ENCODE measurements around the gene B3GNT8. TPM values are rescaled to one million over a fixed set of nuclear protein-coding genes. Genes with fewer than 3 reads are reported as not detected.

Gene B3GNT8
- total and polyA plus RNA-seq, 2 experiments from 2014 or later, result 5.3 to 17.7 TPM

DNA sequence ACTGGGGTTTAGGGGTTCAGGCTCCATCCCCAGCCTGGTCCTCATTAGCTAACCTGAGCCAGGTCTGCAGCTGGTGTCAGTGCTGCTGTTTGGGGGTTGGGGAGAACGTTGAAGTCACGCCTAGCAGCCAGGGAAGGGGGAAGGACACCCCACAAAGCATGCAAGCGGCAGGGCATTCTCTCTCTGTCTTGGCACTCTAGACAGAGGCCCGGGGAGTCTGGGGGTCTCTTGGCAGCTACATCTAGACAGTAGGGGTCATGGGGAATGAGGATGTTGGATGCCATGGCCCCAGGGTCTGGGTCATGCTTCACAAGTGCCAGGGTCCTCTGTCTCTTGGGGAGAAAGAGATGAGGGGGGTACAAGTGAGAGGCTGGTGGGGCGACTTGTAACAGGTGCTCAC, 18.4 kb upstream of the B3GNT8 start:
- no peak for TF ChIP-seq EZH2 (IDR thresholded peaks at IDR 0.05; ENCODE audit: borderline replicate concordance)
- TF ChIP-seq, protein P1, sequence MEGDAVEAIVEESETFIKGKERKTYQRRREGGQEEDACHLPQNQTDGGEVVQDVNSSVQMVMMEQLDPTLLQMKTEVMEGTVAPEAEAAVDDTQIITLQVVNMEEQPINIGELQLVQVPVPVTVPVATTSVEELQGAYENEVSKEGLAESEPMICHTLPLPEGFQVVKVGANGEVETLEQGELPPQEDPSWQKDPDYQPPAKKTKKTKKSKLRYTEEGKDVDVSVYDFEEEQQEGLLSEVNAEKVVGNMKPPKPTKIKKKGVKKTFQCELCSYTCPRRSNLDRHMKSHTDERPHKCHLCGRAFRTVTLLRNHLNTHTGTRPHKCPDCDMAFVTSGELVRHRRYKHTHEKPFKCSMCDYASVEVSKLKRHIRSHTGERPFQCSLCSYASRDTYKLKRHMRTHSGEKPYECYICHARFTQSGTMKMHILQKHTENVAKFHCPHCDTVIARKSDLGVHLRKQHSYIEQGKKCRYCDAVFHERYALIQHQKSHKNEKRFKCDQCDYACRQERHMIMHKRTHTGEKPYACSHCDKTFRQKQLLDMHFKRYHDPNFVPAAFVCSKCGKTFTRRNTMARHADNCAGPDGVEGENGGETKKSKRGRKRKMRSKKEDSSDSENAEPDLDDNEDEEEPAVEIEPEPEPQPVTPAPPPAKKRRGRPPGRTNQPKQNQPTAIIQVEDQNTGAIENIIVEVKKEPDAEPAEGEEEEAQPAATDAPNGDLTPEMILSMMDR (IDR thresholded peaks at IDR 0.05; ENCODE audit: poor library complexity), result no peak
- TF ChIP-seq EZH2phosphoT487 (IDR thresholded peaks at IDR 0.05; ENCODE audit: low read depth, severe bottlenecking, unreplicated experiment), result no peak
- Histone ChIP-seq H2AFZ (no peak overlapping the region), H3K4me2 (no peak overlapping the region), H3K9me2 (replicated peaks; ENCODE audit: insufficient read depth) (no peaks in the 10 kb centered on the region), H3K36me3 (replicated peaks; ENCODE audit: insufficient read depth, low read depth) (no peaks in the 10 kb centered on the region), H3K9me3 (ENCODE audit: low read depth) (no peaks in the 10 kb centered on the region), H3K4me3 (no peak overlapping the region), H3K4me1 (ENCODE audit: insufficient read depth) (no peaks in the 10 kb centered on the region), H4K20me1 (ENCODE audit: insufficient read depth, poor library complexity, severe bottlenecking) (no peaks in the 10 kb centered on the region), H3K27ac (no peak overlapping the region), H3K27me3 (peaks cover 8% of the 10 kb centered on the region), H3K79me2 (no peaks in the 10 kb centered on the region)
- no peak for DNase-seq (ENCODE audit: low spot score)
- 59% methylated on average over 5 of the region's 5 CpGs for WGBS (ENCODE audit: low lambda C conversion rate, missing lambda C conversion rate)

DNA sequence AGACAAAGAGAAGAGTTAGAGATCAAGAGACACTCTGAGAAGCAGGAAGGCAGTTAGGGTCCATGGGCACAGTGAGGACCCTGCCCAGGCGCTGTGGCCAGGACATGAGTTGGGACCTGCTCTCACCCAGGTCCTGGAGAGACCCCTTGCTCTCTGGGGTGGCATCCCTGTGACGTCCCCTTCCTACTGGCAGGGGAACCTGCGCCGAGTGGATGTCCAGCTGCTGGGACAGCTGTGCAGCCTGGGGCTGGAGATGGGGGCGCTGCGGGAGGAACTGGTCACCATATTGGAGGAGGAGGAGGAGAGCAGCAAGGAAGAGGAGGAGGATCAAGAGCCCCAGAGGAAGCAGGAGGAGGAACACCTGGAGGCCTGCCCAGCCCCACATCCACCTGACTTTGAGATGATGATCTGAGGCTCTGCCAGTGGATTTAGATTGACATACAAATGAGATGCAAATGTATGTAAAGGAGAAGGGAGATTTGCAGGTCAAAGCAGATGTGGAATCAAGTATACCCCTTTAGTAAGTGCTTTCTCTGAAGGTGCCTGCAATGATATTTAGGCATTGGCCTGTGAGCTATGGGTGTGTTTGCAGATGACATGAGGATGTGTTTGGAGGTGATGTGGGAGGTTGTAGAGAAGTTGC, 16.8 kb upstream of the B3GNT8 start:
- Histone ChIP-seq H3K9me3 (ENCODE audit: low read depth) (no peaks in the 10 kb centered on the region), H3K9me2 (replicated peaks; ENCODE audit: insufficient read depth) (no peaks in the 10 kb centered on the region), H3K27ac (no peak overlapping the region), H3K79me2 (peaks cover 3% of the 10 kb centered on the region), H2AFZ (no peak overlapping the region), H4K20me1 (ENCODE audit: insufficient read depth, poor library complexity, severe bottlenecking) (no peaks in the 10 kb centered on the region), H3K4me1 (ENCODE audit: insufficient read depth) (no peaks in the 10 kb centered on the region), H3K36me3 (replicated peaks; ENCODE audit: insufficient read depth, low read depth) (no peaks in the 10 kb centered on the region), H3K4me2 (peak overlapping the region; percentile 41), H3K27me3 (peaks cover 8% of the 10 kb centered on the region), H3K4me3 (no peak overlapping the region)
- TF ChIP-seq EZH2 (IDR thresholded peaks at IDR 0.05; ENCODE audit: borderline replicate concordance), result no peak
- TF ChIP-seq, protein P1 (IDR thresholded peaks at IDR 0.05; ENCODE audit: poor library complexity), result no peak
- no peak for TF ChIP-seq EZH2phosphoT487 (IDR thresholded peaks at IDR 0.05; ENCODE audit: low read depth, severe bottlenecking, unreplicated experiment)
- no peak for DNase-seq (ENCODE audit: low spot score)
- 71% methylated on average over 6 of the region's 6 CpGs for WGBS (ENCODE audit: low lambda C conversion rate, missing lambda C conversion rate)

DNA sequence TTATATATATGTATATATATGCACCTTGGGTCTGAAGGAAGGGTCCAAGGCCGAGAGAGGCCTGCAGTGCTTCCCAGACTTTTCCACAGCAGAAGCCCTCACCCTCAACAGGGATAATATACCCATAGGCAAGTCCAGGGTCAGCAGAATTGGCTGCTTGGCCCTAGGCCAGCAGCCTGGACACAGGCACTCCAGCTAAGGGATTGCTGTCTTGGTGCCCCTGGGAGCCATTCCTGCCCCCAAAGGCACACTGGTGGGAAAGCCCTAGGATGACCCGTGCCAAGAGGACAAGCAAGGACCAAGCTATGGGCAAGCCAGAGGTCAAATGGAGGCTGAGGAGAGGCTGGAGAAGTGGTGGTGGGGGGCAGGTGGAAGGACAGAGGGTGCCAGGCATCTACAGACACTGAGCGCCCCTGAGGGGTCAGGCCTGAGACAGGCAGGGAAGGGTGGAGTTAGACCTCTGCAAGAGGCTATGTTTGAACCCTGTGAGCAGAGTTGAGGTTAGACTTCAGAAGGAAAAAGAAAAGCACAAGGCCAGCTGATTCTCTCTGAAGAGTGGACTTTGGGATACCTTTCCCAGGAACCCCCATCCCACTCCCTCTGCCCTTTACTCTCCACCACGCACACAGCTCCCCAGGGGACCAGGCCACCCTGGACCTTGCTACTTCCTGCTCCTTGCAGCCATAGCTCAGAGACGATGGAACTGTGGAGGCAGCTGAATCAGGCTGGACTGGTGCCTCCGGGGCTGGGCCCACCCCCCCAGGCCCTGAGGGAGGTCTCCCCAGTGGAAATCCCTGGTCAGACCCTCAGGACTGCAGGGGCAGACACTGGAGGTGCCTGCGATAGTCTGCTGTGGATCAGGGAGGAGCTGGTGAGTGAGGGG, 15.5 kb upstream of the B3GNT8 start, which contains the start of gene ERICH4:
Gene ERICH4 (plus strand): TSS at position 684 of the 883 bp plus-strand sequence. CDS start 14 bp downstream, at position 698.
- Histone ChIP-seq H3K27me3 (peaks cover 1% of the 10 kb centered on the region), H3K9me2 (replicated peaks; ENCODE audit: insufficient read depth) (no peaks in the 10 kb centered on the region), H3K4me3 (no peak within 1 kb of the TSS), H3K4me2 (peak within 1 kb of the TSS; percentile 44), H3K79me2 (peaks cover 10% of the 10 kb centered on the region), H3K36me3 (replicated peaks; ENCODE audit: insufficient read depth, low read depth) (no peaks in the 10 kb centered on the region), H4K20me1 (ENCODE audit: insufficient read depth, poor library complexity, severe bottlenecking) (no peaks in the 10 kb centered on the region), H3K27ac (peak within 1 kb of the TSS; percentile 51), H2AFZ (no peak within 1 kb of the TSS), H3K9me3 (ENCODE audit: low read depth) (no peaks in the 10 kb centered on the region), H3K4me1 (ENCODE audit: insufficient read depth) (no peaks in the 10 kb centered on the region)
- WGBS (ENCODE audit: low lambda C conversion rate, missing lambda C conversion rate), result 69% methylated on average over 7 of the region's 7 CpGs
- DNase-seq (ENCODE audit: low spot score), result no peak
- TF ChIP-seq EZH2phosphoT487 (IDR thresholded peaks at IDR 0.05; ENCODE audit: low read depth, severe bottlenecking, unreplicated experiment) (no peak), EZH2 (IDR thresholded peaks at IDR 0.05; ENCODE audit: borderline replicate concordance) (no peak)
- TF ChIP-seq, protein P1 (IDR thresholded peaks at IDR 0.05; ENCODE audit: poor library complexity), result no peak

Data from hepatocyte (in vitro differentiated cells).